ENCODE results near the gene AKNAD1.

Gene AKNAD1

GRCh38 chr1:108862698-108863477 lies 6.0 kb upstream of the AKNAD1 start:
- DNase-seq (ENCODE audit: low spot score), result no peak

- no peak for DNase-seq (ENCODE audit: low spot score)
Measured at GRCh38 chr1:108862017-108862610, 5.2 kb upstream of the AKNAD1 start.

GRCh38 chr1:108861566-108861965 lies 4.7 kb upstream of the AKNAD1 start:
- no peak for DNase-seq (ENCODE audit: low spot score)

GRCh38 chr1:108860190-108860907 lies 3.5 kb upstream of the AKNAD1 start:
- DNase-seq (ENCODE audit: low spot score), result no peak

- DNase-seq (ENCODE audit: low spot score), result no peak
Measured at GRCh38 chr1:108858230-108858950, 1.5 kb upstream of the AKNAD1 start.

- no peak for DNase-seq (ENCODE audit: low spot score)
Measured at GRCh38 chr1:108854221-108855019, 2.5 kb downstream of the AKNAD1 start.

GRCh38 chr1:108852221-108852975 lies 4.5 kb downstream of the AKNAD1 start:
- no peak for DNase-seq (ENCODE audit: low spot score)

GRCh38 chr1:108851567-108851966 lies 5.3 kb downstream of the AKNAD1 start:
- no peak for DNase-seq (ENCODE audit: low spot score)

GRCh38 chr1:108850929-108851328 lies 6.0 kb downstream of the AKNAD1 start:
- no peak for DNase-seq (ENCODE audit: low spot score)

- DNase-seq (ENCODE audit: low spot score), result no peak
Measured at GRCh38 chr1:108848806-108849205, 8.1 kb downstream of the AKNAD1 start.

- DNase-seq (ENCODE audit: low spot score), result no peak
Measured at GRCh38 chr1:108847494-108847893, 9.4 kb downstream of the AKNAD1 start.

- no peak for DNase-seq (ENCODE audit: low spot score)
Measured at GRCh38 chr1:108845991-108846390, 10.9 kb downstream of the AKNAD1 start.

GRCh38 chr1:108845446-108845845 lies 11.4 kb downstream of the AKNAD1 start:
- DNase-seq (ENCODE audit: low spot score), result no peak

- DNase-seq (ENCODE audit: low spot score), result no peak
Measured at GRCh38 chr1:108843390-108844137, 13.3 kb downstream of the AKNAD1 start.

- DNase-seq (ENCODE audit: low spot score), result no peak
Measured at GRCh38 chr1:108842525-108843181, 14.2 kb downstream of the AKNAD1 start.

GRCh38 chr1:108841703-108842102 lies 15.2 kb downstream of the AKNAD1 start:
- DNase-seq (ENCODE audit: low spot score), result no peak

GRCh38 chr1:108832929-108833328 lies 24.0 kb downstream of the AKNAD1 start:
- DNase-seq (ENCODE audit: low spot score), result no peak

GRCh38 chr1:108831225-108831624 lies 25.7 kb downstream of the AKNAD1 start:
- peak; percentile 92 for DNase-seq (ENCODE audit: low spot score)
